A549 (cell line): ENCODE data around the gene PGAP3.

Experiments
- CTCF ChIP-seq: fragments of >200 bp; sonication (Bioruptor Twin); formaldehyde crosslinking; IDR thresholded peaks from 3 replicates; pipeline ENCODE4 v1.5.1; 2016
- MAX ChIP-seq: IDR thresholded peaks from 2 replicates; pipeline ENCODE4 v1.6.1; 2012
- RAD21 ChIP-seq, 2 experiments: fragments of >200 bp in 1 of 2; sonication (Bioruptor Twin) in 1 of 2; formaldehyde crosslinking in 1 of 2; IDR thresholded peaks in 1 of 2; conservative IDR thresholded peaks in 1 of 2; 2 replicates in 1 of 2; 3 replicates in 1 of 2; pipeline ENCODE4 v1.6.1; 2012 to 2018; ENCODE audit warnings: inconsistent platforms in 1 of 2
- RCOR1 ChIP-seq: fragments of 150-350 bp; IDR thresholded peaks from 2 replicates; pipeline ENCODE4 v1.6.1; 2014; ENCODE audit warnings: antibody characterized with exemption, low read length, low read depth
- REST ChIP-seq: fragments of 200-600 bp; sonication (generic); IDR thresholded peaks from 2 replicates; pipeline ENCODE4 v1.6.1; 2016; ENCODE audit warnings: antibody characterized with exemption, mild to moderate bottlenecking, moderate library complexity
- SREBF2 ChIP-seq: fragments of 450-650 bp; IDR thresholded peaks from 2 replicates; pipeline ENCODE4 v1.6.1; 2014; ENCODE audit warnings: mild to moderate bottlenecking, moderate library complexity

- TF ChIP-seq CTCF (no peak), SREBF2 (no peak), REST (no peak), MAX (no peak), RAD21 (conservative IDR thresholded peaks at IDR 0.05 in 1 of 2, IDR thresholded peaks at IDR 0.05 in 1 of 2) (no peak), RCOR1 (no peak)
Observed at GRCh38 chr17:39629494-39629880, 58.4 kb downstream of the PGAP3 start.
